HG03196 (cell line): ENCODE measurements around the gene MMD.
"Not testable (repeated sequence)": the region's sequence is repeated elsewhere in the genome, so short reads cannot be mapped to it uniquely, and the experiment has no call there.

ENCODE experiments used
- ATAC-seq: cut with Tn5 transposase; IDR thresholded peaks from one replicate; pipeline ENCODE4 v1.9.1; 2021; ENCODE audit not compliant: unreplicated experiment

MMD gene

GRCh38 chr17:55395803-55396505, 25.7 kb downstream of the MMD start:
- no peak for ATAC-seq

DNA sequence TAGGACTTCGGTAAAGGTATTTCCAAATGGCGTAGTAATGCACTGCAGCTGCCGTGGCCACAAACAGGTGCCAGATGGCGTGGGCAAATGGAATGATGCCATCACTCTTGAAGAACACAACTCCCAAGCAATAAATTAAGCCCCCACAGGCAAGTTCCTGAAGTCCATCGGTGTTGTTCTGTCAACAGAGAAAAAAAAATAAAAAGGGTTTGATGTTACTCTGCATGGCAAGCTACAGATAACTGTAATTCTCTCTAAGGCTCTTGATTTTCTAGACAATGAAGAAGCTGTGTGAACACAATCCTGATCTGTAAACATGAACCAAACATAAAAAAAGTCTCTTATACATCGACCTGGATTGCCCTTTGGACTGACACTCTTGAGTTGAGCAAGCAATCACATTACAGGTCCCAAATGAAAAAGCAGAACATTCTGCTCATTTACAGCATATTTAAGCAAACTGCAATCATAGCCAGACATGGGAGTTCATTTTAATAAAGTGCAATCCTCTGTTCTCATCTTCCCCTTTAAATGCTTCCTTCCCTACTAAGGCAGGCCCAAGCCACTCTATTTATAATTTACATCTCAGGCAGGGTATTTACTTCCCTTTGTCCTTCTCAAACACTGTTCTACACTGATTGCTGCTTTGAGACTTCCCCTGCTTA, 27.1 kb downstream of the MMD start:
- no peak for ATAC-seq

- ATAC-seq: no peak
Observed at GRCh38 chr17:55391764-55392467, 29.7 kb downstream of the MMD start.

GRCh38 chr17:55391244-55391757, 30.3 kb downstream of the MMD start:
- ATAC-seq: no peak

- no peak for ATAC-seq
Observed at GRCh38 chr17:55390364-55390977, 31.2 kb downstream of the MMD start.

GRCh38 chr17:55389715-55390114, 31.9 kb downstream of the MMD start:
- ATAC-seq: not testable (repeated sequence)

DNA sequence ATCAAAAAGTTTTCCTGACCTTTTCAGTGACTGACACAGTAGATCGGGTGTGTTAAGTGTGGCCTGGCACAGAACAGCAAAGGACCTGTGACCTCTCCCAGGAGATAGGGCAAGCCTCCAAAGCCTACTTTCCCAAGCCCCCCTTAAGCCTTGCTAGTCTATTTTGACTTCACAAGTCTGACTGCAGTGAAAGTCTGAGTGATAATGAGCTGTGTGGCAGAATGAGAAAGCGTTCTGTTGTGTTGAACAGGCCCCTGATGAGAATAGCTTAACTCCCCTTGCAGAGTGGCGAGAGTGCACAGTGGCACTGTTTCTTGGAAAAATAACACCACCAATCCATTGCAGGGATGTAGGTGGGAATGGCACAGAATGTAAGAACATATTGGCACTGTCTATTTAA, 32.8 kb downstream of the MMD start:
- no peak for ATAC-seq

- ATAC-seq: no peak
Observed at GRCh38 chr17:55386796-55387332, 34.8 kb downstream of the MMD start.

DNA sequence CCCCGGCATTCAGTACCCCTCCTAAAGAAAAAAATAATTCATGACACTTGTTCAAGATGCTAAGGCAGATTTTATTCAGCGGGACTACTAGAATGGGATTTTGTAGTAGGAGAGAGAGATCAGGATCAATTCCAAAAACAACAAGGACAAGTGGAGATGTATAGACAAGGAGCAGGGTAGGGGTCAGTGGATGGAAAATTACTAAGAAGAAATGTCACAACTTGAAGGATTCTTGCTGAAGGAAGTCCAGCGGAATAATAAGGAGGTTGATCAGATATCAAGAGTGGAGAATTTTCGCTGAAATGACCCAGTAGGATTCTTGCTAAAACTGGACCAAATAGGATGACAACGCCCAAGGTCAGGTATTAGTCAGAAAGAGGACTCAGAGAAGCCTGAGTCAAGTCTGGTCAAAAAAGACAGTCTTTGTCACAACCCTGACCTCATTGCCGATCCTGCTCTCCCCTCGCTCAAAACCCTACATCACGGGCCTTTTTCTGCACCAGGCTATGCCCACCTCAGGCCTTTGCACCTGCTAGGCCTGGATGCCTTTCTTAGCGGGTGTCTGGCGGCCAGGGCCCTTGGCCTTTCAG, 36.9 kb downstream of the MMD start:
- no peak for ATAC-seq

GRCh38 chr17:55383771-55384642, 37.6 kb downstream of the MMD start:
- ATAC-seq: no peak

GRCh38 chr17:55381017-55381770, 40.4 kb downstream of the MMD start:
- no peak for ATAC-seq

GRCh38 chr17:55377671-55378275, 43.9 kb downstream of the MMD start:
- no peak for ATAC-seq

- no peak for ATAC-seq
Observed at GRCh38 chr17:55368706-55369105, 52.9 kb downstream of the MMD start.

- no peak for ATAC-seq
Observed at GRCh38 chr17:55366020-55366481, 55.6 kb downstream of the MMD start.

- ATAC-seq: no peak
Observed at GRCh38 chr17:55363033-55363432, 58.6 kb downstream of the MMD start.

GRCh38 chr17:55360971-55361370, 60.7 kb downstream of the MMD start:
- no peak for ATAC-seq

DNA sequence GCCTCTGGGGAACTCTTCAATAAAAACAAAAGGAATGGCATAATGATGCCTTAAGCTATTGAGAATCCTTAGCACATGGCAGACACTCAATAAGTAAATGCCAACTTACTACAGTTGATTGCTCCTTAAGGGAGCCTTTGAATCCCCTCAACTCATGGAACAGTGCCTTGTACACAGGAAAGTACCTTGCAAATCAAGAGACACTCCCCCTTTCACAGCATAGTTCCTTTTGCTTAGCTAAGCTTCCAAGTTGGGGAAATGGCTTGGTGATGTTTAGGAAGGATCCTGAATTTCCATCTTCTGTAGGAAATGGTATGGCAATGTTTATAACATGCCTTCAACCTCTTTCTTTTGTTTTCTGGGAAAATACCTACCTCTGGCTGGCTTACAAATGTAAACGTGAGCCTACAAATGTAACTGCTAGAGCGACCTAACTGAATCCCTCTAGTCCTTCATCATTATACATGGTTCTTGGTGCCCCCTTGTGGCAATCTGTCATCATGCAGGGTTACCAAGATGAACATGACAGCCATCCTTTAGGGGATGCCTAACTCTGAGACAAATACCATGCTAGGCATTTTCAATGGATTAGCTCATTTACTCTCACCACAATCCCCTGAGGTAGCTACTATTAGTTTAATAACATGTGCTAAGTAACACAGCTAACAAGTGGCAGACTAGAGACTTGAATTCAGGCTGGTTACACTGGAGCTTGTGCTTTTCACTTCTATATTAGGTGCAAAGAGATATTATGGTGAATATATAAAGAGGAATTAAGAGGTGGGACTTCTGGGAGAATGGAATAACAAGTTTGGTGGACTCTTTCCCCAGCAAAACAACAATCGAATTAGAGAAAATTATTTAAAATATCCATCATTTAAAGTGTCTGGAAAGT, 65.0 kb downstream of the MMD start:
- ATAC-seq: peak; percentile 93

GRCh38 chr17:55354941-55355340, 66.7 kb downstream of the MMD start:
- no peak for ATAC-seq
